Fibroblast of peridontal ligament (primary cell): ENCODE results near the gene PTPA.

Experiments
- DNase-seq: peaks from one replicate; pipeline ENCODE4 v3.0.0-alpha.2; 2010; ENCODE audit errors: extremely low read depth

Gene PTPA

GRCh38 chr9:129110740-129111527 is at the start of gene PTPA, which contains the start of gene CRAT:
PTPA (plus strand) TSS chr9:129111415; CDS start chr9:129111601, 186 bp downstream.
CRAT (minus strand) TSS chr9:129110793; CDS start chr9:129110509, 284 bp downstream.
- DNase-seq, result peak; percentile 89

- DNase-seq, result no peak
Measured at GRCh38 chr9:129063061-129063460, 48.2 kb upstream of the PTPA start.

GRCh38 chr9:129064499-129064908 is 46.7 kb upstream of the PTPA start:
- DNase-seq, result no peak

GRCh38 chr9:129068110-129068509 is 43.1 kb upstream of the PTPA start:
- DNase-seq, result no peak

GRCh38 chr9:129068990-129069861 is 42.0 kb upstream of the PTPA start:
- DNase-seq, result no peak

- no peak for DNase-seq
Measured at GRCh38 chr9:129069862-129070641, 41.2 kb upstream of the PTPA start.

- no peak for DNase-seq
Measured at GRCh38 chr9:129070696-129071525, 40.3 kb upstream of the PTPA start.

GRCh38 chr9:129071526-129072126 is 39.6 kb upstream of the PTPA start:
- DNase-seq, result no peak

GRCh38 chr9:129072171-129072570 is 39.0 kb upstream of the PTPA start:
- no peak for DNase-seq

GRCh38 chr9:129073404-129073803 is 37.8 kb upstream of the PTPA start:
- no peak for DNase-seq

GRCh38 chr9:129074106-129074505 is 37.1 kb upstream of the PTPA start:
- no peak for DNase-seq

- no peak for DNase-seq
Measured at GRCh38 chr9:129075996-129076639, 35.1 kb upstream of the PTPA start.

GRCh38 chr9:129076640-129077037 is 34.6 kb upstream of the PTPA start:
- DNase-seq, result no peak

GRCh38 chr9:129077236-129077635 is 34.0 kb upstream of the PTPA start:
- no peak for DNase-seq

GRCh38 chr9:129078691-129079503 is 32.3 kb upstream of the PTPA start:
- no peak for DNase-seq

- DNase-seq, result no peak
Measured at GRCh38 chr9:129079829-129080228, 31.4 kb upstream of the PTPA start.

- DNase-seq, result no peak
Measured at GRCh38 chr9:129080298-129080600, 31.0 kb upstream of the PTPA start.

GRCh38 chr9:129080601-129081387 is 30.4 kb upstream of the PTPA start, which contains the start of gene DOLPP1:
DOLPP1 (plus strand) TSS chr9:129081111; CDS start chr9:129081132, 21 bp downstream.
- peak; percentile 99 for DNase-seq
